Stimulated activated CD4-positive, alpha-beta T cell treated with anti-CD3 and anti-CD28 coated beads, Interleukin-1b, Interleukin-23, amount 100 ng/mL, for 48 hours (primary cell): ENCODE data around the gene ECEL1.
"Not testable (repeated sequence)": the region's sequence is repeated elsewhere in the genome, so short reads cannot be mapped to it uniquely, and the experiment has no call there.

Experiments used
- DNase-seq: peaks from one replicate; pipeline ENCODE4 v3.0.0-alpha.2; 2020

Gene ECEL1

DNA sequence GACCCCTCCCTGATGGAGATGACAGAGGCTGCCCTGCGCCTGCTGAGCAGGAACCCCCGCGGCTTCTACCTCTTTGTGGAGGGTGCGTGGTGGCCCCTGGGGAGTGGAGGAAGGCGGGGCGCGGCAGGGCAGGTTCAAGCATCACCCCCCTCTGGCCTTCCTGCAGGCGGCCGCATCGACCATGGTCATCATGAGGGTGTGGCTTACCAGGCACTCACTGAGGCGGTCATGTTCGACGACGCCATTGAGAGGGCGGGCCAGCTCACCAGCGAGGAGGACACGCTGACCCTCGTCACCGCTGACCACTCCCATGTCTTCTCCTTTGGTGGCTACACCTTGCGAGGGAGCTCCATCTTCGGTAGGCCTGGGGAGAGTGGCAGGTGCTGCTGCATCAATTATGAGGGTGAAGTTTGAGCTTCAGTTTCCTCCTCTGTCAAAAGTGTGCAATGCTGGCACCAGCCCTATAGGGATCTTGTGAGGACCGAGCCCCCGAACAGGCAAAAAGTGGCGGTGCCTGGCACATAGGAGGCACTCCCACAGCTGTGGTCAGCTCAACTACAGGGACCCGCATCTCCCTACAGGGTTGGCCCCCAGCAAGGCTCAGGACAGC is 29.5 kb downstream of the ECEL1 start:
- no peak for DNase-seq

DNA sequence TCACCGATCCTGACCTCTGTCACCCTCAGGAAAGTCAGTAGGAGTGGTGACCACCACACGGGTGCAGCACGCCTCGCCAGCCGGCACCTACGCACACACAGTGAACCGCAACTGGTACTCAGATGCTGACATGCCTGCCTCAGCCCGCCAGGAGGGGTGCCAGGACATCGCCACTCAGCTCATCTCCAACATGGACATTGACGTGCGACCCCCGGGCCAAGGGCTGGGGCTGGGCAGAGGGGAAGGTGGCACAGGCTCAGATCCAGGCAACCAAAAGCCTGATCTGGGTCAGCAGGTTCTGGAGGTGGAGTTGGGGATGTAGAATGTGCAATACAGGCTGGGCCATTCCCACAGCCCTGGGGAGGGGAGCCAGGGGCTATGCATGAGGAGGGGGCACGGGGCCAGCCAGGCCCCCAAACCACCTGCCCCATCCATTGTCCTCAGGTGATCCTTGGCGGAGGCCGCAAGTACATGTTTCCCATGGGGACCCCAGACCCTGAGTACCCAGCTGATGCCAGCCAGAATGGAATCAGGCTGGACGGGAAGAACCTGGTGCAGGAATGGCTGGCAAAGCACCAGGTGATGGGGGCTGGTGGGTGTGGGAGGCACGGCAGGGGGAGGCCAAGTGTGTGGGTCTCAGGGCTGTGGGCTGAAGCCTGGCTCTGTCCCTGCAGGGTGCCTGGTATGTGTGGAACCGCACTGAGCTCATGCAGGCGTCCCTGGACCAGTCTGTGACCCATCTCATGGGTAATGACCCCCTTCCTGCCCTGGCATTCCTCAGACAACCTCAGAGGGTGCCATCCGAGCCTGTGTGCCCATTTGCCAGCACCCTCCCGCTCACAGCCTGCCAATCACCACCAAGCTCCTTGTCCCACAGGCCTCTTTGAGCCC is 30.3 kb downstream of the ECEL1 start:
- DNase-seq: no peak

DNA sequence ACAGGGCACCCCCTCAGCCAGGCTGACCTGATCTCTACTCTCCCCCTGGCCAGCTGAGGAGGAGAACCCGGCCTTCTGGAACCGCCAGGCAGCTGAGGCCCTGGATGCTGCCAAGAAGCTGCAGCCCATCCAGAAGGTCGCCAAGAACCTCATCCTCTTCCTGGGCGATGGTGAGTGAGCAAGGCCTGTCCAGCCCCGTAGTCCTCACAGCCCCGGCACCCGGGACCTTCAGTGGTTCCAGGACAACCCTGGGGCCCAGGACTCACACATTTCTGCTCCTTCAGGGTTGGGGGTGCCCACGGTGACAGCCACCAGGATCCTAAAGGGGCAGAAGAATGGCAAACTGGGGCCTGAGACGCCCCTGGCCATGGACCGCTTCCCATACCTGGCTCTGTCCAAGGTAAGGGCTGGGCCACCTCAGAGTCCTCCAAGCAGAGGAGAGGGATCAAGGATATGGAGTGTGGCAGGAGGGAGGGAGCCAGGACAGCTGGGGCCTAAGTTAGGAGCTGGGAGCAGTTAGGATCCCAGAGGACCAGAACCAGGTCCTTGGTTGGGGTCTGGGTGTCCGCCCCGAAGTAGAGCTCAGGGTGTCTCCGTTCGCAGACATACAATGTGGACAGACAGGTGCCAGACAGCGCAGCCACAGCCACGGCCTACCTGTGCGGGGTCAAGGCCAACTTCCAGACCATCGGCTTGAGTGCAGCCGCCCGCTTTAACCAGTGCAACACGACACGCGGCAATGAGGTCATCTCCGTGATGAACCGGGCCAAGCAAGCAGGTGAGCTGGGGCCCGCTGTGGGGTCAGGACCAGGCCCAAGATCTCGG is 31.1 kb downstream of the ECEL1 start:
- no peak for DNase-seq

GRCh38 chr2:232455426-232456255 is 32.0 kb downstream of the ECEL1 start, which contains the start of gene ALPI:
Gene ALPI (plus strand): TSS chr2:232456153. CDS start chr2:232456200, 47 bp downstream.
- DNase-seq: no peak

DNA sequence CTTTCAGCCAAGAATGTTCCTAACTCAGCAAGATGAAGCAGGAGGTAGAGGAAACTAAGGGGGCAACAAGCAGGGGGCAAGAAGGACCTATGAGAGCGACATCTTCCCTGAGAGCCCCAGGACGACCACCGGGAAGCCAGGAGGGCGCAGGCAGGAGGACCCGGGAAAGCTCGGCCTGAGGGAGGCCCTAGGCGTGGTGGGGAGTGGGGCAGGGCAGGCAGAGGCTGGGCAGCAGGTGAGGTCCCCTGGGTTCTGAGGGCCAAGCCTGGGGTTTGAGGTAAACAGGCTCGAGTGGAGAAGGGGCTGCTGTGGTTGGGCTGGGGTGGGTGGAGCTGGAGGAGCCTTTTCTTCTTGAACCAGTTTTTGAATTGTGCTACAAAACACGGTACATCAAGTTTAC is 33.0 kb downstream of the ECEL1 start:
- DNase-seq: no peak

DNA sequence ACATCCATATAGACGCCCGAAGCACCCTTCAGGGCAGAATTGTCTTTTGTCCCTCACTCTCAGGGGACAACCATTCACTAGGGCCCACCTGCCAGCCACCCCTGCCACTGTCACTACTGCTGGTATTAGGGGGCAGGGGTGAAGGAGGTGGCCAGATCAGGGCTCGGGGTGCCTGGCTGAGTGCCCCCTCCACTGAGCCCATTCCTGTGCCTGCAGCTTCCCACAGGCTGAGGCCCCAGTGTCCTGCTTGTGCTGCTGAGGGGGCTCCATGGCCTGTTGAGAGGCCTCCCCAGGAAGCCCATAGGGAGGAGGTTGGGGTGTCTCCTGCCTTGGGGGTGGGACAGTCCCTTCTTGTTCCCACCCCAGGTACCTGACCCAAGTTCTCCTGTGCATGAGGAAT is 36.0 kb downstream of the ECEL1 start:
- not testable (repeated sequence) for DNase-seq

GRCh38 chr2:232449964-232450363 is 37.7 kb downstream of the ECEL1 start:
- no peak for DNase-seq

DNA sequence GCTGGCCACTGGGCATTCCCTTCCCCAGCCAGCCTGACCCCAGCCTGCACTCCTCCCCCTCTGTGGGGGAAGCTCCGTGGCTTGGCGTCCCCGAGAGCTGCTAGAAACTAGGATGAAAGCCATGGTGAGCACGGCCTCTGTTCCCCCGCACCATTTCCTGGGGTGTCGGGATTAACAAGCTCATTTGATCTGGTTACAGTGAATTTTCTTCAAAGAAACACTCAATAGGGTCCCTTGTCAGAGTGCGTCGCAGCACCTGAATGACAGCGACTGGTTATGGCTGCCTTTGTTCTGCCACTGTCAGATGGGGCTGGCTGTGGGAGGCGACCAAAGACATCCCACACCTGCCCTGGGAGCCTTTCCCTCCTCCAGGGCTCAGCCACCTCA is 39.3 kb downstream of the ECEL1 start:
- DNase-seq: no peak

DNA sequence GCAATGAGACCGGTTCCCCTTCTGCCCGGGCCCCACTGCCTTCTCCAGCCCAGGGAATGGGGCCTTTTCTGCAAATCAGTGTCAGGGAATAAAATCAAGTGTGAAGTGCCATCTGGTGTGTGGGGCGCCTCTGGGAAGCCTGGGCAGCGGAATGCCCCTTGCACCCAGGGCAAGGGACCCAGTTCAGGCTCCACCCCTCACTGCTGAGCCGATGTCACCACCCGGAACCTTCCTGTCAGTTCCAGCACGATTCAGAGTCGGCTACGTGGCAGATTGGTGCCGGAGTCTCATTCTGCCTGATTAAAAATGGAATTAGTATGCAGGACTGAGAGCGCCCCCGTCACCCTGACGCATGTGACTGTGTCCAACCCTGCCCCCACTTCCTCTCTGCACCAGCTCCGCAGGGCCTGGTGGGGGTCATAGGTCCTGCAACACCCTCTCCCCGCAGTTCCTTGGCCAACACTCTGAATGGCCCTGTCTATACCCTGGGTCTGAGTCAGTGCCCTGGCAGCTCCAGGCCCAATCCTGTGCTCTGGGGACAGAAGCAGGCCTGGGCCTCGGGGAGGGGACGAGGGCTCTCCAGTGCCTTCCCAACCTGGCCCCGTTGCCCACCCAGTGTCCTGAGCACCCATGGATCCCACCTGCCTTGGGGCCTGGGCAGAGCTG is 39.9 kb downstream of the ECEL1 start:
- DNase-seq: no peak

DNA sequence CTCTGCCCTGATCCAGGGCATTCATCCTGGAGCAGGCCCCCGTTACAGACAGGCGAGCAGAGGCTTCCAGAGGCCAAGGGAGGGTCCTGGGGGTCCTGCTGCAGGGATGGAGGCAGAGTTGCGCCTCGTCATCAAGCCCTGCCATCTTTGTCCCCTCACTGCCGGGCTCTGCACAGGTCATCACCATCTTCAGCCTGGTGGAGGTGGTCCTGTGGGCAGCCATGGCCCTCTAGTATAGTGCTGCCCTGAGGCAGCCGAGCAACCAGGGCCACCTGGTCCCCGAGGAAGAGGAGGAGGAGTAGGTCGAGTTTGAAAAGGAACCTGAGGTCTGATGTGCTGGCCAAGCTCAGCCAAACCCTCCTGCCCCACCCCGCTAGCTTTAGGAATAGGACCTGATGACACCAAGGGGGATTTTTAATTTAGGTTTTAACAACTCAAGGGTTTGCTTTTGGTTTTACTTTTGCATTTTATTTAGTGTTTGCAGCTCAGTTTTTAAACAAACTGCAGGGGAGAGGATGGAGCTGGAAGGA is 40.5 kb downstream of the ECEL1 start:
- no peak for DNase-seq

DNA sequence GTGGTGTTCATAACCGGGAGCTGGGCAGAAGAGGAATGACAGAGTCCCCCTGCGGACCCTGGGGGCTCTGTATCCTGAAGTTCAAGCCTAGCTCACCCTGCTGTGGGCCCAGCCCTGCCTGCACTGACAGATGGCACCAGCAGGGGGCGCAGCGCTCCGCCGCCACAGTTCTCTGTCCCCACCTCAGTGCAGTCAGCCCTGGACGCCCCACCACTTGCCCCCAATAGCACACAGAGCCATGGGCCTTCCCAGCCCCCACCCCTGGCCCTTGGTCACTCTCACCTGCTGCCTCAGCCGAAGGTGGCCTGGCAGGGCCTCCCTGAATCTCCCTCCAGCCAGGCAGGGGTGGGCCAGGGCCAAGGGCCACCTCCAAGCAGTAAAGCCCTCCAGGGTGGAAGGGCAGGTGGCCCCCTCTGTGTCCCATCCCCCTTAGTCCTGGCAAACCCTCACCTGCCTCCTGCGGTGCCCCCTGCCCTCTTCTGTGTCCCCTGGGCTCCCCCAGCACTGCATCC is 41.3 kb downstream of the ECEL1 start:
- DNase-seq: not testable (repeated sequence)

DNA sequence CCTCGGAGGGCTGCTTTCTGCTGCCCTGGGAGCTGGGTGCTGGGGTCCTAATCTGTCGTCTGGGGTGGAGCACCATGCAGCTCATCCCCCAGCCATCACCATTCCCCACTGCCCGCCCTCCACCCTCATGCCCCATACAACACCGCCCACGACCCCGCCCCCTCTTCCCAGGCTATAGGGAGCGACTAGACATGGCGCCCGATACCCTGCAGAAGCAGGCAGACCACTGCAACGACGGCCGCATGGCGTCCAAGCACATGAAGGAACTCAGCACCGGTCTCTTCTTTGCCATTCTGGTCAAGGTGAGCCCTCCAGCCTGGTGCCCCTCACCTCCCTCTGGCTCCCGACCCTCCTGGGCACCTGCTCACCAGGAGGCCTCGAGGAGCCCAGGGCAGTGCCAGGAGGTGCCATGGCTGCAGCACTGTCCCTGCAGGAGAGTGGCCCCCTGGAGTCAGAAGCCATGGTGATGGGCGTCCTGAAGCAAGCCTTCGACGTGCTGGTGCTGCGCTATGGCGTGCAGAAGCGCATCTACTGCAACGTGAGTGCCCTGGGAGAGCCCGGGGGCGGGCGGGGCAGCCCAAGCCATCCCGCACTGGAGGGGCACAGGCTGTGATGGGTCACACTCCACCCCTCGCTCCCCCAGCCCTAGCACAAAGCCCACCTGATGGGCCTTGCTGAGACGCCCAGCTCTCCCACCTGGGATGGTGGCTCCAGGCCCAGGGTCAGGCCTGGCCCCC is 42.3 kb downstream of the ECEL1 start:
- DNase-seq: not testable (repeated sequence)

- DNase-seq: peak; percentile 80
Measured at GRCh38 chr2:232444409-232445148, 43.1 kb downstream of the ECEL1 start.

GRCh38 chr2:232443669-232444408 is 43.8 kb downstream of the ECEL1 start:
- not testable (repeated sequence) for DNase-seq

DNA sequence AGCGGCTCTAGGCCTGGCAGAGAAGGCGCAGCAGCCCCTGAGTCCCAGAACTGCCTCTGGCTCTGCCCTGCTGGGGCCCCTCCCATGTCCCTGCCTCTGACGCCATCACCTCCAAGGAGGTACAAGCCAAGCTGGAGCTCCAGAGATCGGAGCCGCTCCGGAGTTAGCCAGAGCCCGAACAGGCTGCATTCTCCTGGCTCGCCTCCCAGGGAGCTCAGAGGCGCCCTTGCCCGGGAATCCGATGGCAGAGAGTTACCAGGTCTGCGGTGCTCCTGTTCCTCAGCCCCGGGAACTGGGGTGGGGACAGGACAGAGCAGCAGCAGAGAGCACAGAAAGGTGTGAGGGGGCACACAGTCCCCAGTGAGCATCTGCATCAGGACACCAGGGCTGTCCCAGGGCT is 44.6 kb downstream of the ECEL1 start:
- DNase-seq: not testable (repeated sequence)

DNA sequence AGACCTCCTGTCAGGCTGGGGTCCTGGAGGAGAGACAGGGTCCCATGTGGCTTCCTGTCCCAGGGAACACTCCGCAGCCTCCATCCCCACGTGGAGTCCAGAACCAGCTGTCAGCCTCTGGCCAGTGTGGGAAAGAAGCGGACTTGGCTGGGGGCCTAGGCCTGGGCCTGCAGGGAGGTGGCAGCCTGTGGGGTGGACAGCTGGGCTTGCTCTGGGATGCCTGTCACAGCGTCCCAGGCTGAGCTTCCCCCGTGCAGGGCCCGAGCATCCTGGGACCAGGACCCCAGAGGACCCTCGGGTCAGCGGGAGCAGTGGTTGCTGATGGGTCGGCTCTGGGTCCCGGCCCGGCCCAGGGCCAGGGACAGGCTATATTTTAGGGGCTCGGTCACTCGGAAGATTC is 45.2 kb downstream of the ECEL1 start:
- DNase-seq: not testable (repeated sequence)

DNA sequence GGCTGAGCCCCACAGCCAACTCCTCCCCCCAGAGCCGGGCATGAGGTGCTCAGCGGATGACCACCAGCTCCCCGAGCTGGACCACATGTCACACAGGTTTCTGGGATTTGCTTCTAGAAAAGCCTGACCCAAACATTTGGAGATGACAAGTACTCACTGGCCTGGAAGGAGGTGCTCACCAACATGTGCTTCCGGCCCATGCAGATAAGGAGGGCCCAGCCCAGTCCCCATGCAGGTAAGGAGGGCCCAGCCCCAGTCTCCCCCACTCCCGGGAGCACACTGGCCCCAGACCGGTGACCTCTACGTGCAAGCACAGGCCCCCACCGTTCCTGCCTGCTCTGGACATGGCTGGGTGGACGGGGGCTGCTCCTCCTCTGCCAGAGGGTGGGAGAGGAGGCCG is 45.7 kb downstream of the ECEL1 start:
- not testable (repeated sequence) for DNase-seq

GRCh38 chr2:232441147-232441651 is 46.4 kb downstream of the ECEL1 start:
- no peak for DNase-seq
